Uterus (tissue), 4 donors: ENCODE measurements around the gene PMAIP1. TPM values are rescaled to one million over a fixed set of nuclear protein-coding genes. Genes with fewer than 3 reads are reported as not detected.
"Not testable (repeated sequence)": the region's sequence is repeated elsewhere in the genome, so short reads cannot be mapped to it uniquely, and the experiment has no call there.

Experiments
- DNase-seq, 2 donors: peaks; one replicate each; pipeline ENCODE4 v3.0.0-alpha.2; 2019 to 2020
- H3K27ac ChIP-seq, 2 donors: fragments of 200-600 bp; sonication (generic); 1 replicate in 1 of 2; 2 replicates in 1 of 2; pipeline ENCODE4 v1.5.1; 2016 to 2018
- H3K27me3 ChIP-seq, 2 donors: fragments of 200-600 bp; sonication (generic); one replicate each; pipeline ENCODE4 v1.5.1; 2018 to 2019; ENCODE audit warnings: control low read depth in 1 of 2
- H3K36me3 ChIP-seq, 2 donors: fragments of 200-600 bp; sonication (generic); one replicate each; pipeline ENCODE4 v1.5.1; 2019; ENCODE audit warnings: control low read depth in 1 of 2
- H3K4me1 ChIP-seq, 2 donors: fragments of 200-600 bp; sonication (generic); one replicate each; pipeline ENCODE4 v1.5.1; 2018 to 2019; ENCODE audit warnings: control low read depth in 1 of 2
- H3K4me3 ChIP-seq, 2 donors: fragments of 200-600 bp; sonication (generic); 1 replicate in 1 of 2; 2 replicates in 1 of 2; pipeline ENCODE4 v1.5.1; 2018 to 2019; ENCODE audit warnings: mild to moderate bottlenecking in 1 of 2
- H3K9me3 ChIP-seq, 2 donors: fragments of 200-600 bp; sonication (generic); one replicate each; pipeline ENCODE4 v1.5.1; 2019; ENCODE audit warnings: control low read depth in 1 of 2
- POLR2A ChIP-seq, 2 donors: fragments of 450-650 bp; IDR thresholded peaks; one replicate each; pipeline ENCODE4 v1.6.1; 2016; ENCODE audit warnings: antibody characterized with exemption in 2 of 2, mild to moderate bottlenecking in 1 of 2, moderate library complexity in 1 of 2
- intact Hi-C: fragments of 100-400 bp; cut with DNase I; formaldehyde crosslinking; loops from one replicate; pipeline ENCODE4 v1.15.1; 2023; ENCODE audit warnings: low total_unique reads
- total RNA-seq, 4 donors: library from RNA; depleted of rRNA in 3 of 4; stranded (reverse); fragments of >200 nt in 3 of 4; gene quantifications; one replicate each; pipeline versions ENCODE4 v1.1.0 to v1.2.4, GENCODE V29; 2014 to 2023
- TF ChIP-seq, protein P1 (sequence below), 4 experiments: fragments of 200-600 bp in 2 of 4; fragments of 450-650 bp in 2 of 4; sonication (generic) in 2 of 4; IDR thresholded peaks; one replicate each; pipeline ENCODE4 v1.5.1; 2016 to 2019; ENCODE audit warnings: antibody characterized with exemption in 4 of 4, mild to moderate bottlenecking in 2 of 4, moderate library complexity in 1 of 4
- donor health status: DM: yes; HTN: yes; CAD: no.

PMAIP1 gene
- 1 to 10 TPM in 3 of 4 donors, under 1 TPM in 1; 0.82 to 3.5 (median 3.0) TPM for total RNA-seq

DNA sequence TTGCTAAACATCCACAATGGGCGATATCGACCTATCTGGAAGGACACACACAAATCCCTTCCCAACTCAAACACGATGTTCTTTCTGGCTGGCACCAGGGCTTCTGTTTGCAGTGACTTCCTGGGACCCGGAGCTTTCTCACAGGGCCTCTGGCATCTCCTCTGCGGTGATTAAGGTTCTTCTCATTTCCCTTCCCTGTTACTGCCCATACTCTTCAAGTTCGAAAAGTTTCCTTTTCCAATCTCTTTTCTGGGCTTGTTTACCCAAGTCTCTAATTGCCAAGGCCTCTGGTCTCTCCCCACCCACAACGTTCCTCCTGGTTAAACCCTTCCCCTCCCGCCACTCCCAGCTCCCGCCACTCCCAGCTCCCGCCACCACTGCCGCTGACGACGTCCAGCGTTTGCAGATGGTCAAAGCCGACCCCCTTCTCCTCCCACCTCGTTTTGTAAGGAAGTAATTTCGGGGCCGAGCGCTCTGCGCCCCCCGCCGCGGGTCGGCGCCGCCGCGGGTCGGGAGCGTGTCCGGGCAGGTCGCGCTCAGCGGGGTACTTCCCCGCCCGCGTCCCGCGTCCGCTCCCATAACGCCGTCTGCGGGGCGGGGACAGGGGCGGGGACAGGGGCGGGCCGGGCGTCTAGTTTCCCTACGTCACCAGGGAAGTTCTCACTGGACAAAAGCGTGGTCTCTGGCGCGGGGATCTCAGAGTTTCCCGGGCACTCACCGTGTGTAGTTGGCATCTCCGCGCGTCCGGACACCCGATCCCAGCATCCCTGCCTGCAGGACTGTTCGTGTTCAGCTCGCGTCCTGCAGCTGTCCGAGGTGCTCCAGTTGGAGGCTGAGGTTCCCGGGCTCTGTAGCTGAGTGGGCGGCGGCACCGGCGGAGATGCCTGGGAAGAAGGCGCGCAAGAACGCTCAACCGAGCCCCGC, at the start of gene PMAIP1:
Gene PMAIP1 (plus strand): TSS at position 699 of the 924 bp plus-strand sequence. CDS start 182 bp downstream, at position 881.
- Histone ChIP-seq H3K9me3 (no peaks in the 10 kb centered on the region), H3K4me1 (no peaks in the 10 kb centered on the region), H3K27me3 (no peaks in the 10 kb centered on the region), H3K27ac (peak within 1 kb of the TSS; percentile 69 to 77), H3K4me3 (peak within 1 kb of the TSS; percentile 33 to 56), H3K36me3 (no peaks in the 10 kb centered on the region)
- DNase-seq = peak; percentile 78 to 85
- peak; percentile 78 to 80 for TF ChIP-seq POLR2A (IDR thresholded peaks at IDR 0.05)
- TF ChIP-seq, protein P1, sequence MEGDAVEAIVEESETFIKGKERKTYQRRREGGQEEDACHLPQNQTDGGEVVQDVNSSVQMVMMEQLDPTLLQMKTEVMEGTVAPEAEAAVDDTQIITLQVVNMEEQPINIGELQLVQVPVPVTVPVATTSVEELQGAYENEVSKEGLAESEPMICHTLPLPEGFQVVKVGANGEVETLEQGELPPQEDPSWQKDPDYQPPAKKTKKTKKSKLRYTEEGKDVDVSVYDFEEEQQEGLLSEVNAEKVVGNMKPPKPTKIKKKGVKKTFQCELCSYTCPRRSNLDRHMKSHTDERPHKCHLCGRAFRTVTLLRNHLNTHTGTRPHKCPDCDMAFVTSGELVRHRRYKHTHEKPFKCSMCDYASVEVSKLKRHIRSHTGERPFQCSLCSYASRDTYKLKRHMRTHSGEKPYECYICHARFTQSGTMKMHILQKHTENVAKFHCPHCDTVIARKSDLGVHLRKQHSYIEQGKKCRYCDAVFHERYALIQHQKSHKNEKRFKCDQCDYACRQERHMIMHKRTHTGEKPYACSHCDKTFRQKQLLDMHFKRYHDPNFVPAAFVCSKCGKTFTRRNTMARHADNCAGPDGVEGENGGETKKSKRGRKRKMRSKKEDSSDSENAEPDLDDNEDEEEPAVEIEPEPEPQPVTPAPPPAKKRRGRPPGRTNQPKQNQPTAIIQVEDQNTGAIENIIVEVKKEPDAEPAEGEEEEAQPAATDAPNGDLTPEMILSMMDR (IDR thresholded peaks at IDR 0.05) = no peak
- intact Hi-C loops = no loop called here

DNA sequence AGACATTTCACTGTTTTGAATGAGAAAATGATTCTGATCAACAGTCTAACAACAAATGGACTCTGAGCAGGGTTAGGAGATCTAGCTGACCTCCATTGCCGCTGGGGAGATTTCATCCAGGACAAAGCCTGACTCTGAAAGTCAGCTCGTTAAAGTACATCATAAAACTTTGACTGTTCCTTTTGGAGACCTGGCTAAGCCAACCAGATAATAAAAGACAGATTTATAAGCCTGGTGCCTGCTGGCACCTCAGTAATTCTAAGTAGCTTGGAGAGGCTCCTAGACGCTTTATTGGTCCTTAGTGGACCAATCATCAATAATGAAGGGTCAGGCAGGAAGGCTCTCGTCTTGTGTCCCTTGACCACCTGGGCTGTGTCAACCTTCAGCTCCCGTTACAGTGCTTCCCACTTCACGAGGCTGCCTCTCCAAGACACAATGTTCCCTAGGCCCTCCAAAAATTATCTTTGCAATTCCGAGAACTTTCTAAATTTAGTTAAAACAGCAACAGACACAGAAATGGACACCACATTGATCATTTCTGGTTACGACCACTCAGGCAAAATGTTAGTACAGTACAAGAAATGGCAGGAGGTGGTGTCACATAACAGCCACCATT, 47.9 kb upstream of the PMAIP1 start:
- intact Hi-C loops = no loop called here
- H3K4me3 ChIP-seq = no peak overlapping the region
- H3K4me1 ChIP-seq = no peaks in the 10 kb centered on the region
- peak; percentile 17 to 24 for DNase-seq
- no peaks in the 10 kb centered on the region for H3K36me3 ChIP-seq
- no peaks in the 10 kb centered on the region for H3K27me3 ChIP-seq
- no peak for TF ChIP-seq POLR2A (IDR thresholded peaks at IDR 0.05)
- TF ChIP-seq, protein P1 (IDR thresholded peaks at IDR 0.05) = no peak
- no peaks in the 10 kb centered on the region for H3K9me3 ChIP-seq
- H3K27ac ChIP-seq = peak overlapping the region in 1 of 2 donors; percentile 68

DNA sequence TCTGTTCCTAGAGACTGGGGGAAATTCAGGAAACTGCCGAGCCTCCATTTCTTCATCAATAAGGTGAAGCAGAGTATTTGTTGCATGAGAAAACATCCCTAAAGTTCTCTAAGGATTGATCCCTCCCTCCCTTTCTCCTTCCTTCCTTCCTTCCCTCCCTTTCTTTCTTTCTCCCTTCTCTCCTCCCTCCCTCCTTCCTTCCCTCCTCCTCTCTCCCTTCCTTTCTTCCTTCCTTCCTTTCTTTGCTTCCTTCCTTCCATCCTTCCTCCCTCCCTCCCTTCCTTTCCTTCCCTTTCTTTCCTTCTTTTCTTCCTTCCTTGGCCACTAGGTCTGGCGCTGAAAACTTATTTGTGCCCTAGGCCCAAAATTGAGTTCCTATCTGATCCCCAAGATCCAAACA, 47.2 kb upstream of the PMAIP1 start:
- Histone ChIP-seq H3K4me1 (no peaks in the 10 kb centered on the region), H3K9me3 (no peaks in the 10 kb centered on the region), H3K4me3 (no peak overlapping the region), H3K27ac (no peak overlapping the region), H3K27me3 (no peaks in the 10 kb centered on the region), H3K36me3 (no peaks in the 10 kb centered on the region)
- DNase-seq = no peak
- intact Hi-C loops = no loop called here
- TF ChIP-seq, protein P1 (IDR thresholded peaks at IDR 0.05) = no peak
- no peak for TF ChIP-seq POLR2A (IDR thresholded peaks at IDR 0.05)

DNA sequence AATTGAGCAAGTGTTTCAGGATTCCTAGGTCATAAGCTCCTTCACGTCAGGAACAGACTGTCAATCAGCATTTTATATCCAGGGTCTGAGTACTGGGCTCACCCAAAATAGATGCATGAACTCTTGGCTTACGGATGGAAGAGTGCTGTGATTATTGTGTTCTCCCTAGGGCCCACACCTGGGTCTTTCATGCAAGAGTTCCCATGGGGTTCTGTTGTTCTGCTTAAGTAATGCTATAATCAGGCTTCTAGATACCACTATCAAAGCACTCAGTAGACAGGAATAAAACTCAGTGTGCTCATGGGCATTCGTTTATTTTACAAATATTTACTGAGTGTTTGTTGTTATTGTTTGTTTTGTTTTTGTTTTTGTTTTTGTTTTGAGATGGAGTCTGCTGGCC, 46.4 kb upstream of the PMAIP1 start:
- Histone ChIP-seq H3K27ac (no peak overlapping the region), H3K4me3 (no peak overlapping the region), H3K4me1 (no peaks in the 10 kb centered on the region), H3K36me3 (no peaks in the 10 kb centered on the region), H3K27me3 (no peaks in the 10 kb centered on the region), H3K9me3 (no peaks in the 10 kb centered on the region)
- no peak for TF ChIP-seq POLR2A (IDR thresholded peaks at IDR 0.05)
- TF ChIP-seq, protein P1 (IDR thresholded peaks at IDR 0.05) = no peak
- intact Hi-C loops = no loop called here
- DNase-seq = no peak

DNA sequence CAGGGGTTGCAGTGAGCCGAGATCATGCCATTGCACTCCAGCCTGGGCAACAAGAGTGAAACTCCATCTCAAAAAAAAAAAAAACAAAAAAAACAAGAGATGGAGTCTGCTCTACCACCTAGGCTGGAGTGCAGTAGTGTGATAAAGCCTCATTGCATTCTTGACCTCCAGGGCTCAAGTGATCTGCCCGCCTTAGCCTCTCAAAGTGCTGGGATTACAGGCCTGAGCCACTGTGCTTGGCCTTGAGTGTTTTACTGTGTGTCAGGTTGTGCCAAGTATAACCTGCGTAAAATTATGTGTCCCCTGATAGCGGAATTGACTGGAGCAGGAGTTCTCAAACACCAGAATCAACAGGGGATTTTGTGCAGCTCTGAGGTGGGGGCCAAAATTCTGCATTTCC, 45.8 kb upstream of the PMAIP1 start:
- DNase-seq, H3K36me3 ChIP-seq, H3K4me1 ChIP-seq, intact Hi-C loops, H3K27me3 ChIP-seq, H3K4me3 ChIP-seq, H3K9me3 ChIP-seq, H3K27ac ChIP-seq: not testable (repeated sequence)
